ENCODE results near the gene ASB18. TPM values are rescaled to one million over a fixed set of nuclear protein-coding genes. Genes with fewer than 3 reads are reported as not detected.

Gene ASB18
- total and polyA plus RNA-seq, 2 of the 13 experiments (the other 11 are each of a cell fraction or from before 2014, with no cell fraction given): not detected

- no peak for TF ChIP-seq KLF9 (CRISPR knock-in tag; IDR thresholded peaks at IDR 0.05; ENCODE audit: low read depth)
- no peak for TF ChIP-seq DMAP1 (CRISPR knock-in tag; IDR thresholded peaks at IDR 0.05)
- TF ChIP-seq ZNF580 (CRISPR knock-in tag; IDR thresholded peaks at IDR 0.05; ENCODE audit: borderline replicate concordance, low read depth): no peak
Measured at GRCh38 chr2:236184701-236185100, 79.5 kb downstream of the ASB18 start (continued).

DNA sequence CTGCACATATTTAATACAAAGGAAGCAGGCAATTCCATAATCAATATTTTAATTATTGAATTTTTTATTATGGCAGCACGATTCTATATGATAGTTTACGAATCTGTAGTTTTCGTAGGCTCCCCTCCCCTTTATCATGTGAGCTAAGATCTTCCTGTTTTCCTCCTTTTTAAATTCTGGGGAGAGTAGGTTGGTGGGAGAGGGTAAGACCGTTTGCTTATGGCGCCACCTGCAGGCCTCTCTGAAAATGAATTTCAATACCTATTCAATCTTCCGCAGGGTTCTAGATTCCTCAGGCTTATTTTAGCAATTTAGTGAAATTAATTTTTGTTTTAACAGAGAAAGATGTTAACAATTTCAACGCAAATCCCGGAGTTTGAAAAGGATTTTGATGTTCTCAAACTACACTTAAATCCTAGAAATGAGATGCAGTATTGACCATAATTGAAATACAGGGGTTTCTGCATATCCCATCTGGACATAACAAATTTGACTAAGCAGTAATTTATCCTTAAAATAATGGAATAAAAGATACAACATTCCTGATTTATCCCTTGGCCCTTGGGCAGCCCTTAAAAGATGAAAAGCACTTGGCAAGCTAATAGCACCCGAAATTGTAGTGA is 83.3 kb downstream of the ASB18 start:
- Histone ChIP-seq H3K27me3 (ENCODE audit: control insufficient read depth in 1 of 2, insufficient read depth in 2 of 2, low read length in 2 of 2) (peaks cover 0 to 34% of the 10 kb centered on the region in 2 experiments; a peak in 3 of 5 replicates), H3K4me2 (ENCODE audit: low read depth, low read length) (no peak overlapping the region), H3K27ac (ENCODE audit: extremely low read length, insufficient read depth, low read length) (no peak overlapping the region), H3K4me3 (replicated peaks in 1 of 3; ENCODE audit: insufficient read depth in 1 of 3, low read depth in 2 of 3, low read length in 3 of 3) (no peak overlapping the region), H3K4me1 (ENCODE audit: insufficient read depth, low read length) (0 out of 2 replicates have a peak, but pooled peaks cover 9% of the 10 kb centered on the region), H4K20me1 (ENCODE audit: insufficient read depth, low read length) (no peaks in the 10 kb centered on the region; the same call in 1 of the 2 replicates), H3K79me2 (ENCODE audit: insufficient read depth, low read length) (no peaks in the 10 kb centered on the region), H3K9ac (ENCODE audit: insufficient read depth, low read depth, low read length) (no peak overlapping the region), H2AFZ (ENCODE audit: low read length) (no peak overlapping the region), H3K36me3 (replicated peaks in 1 of 2; ENCODE audit: control insufficient read depth in 1 of 2, insufficient read depth in 2 of 2, low read length in 2 of 2) (no peaks in the 10 kb centered on the region), H3K9me3 (ENCODE audit: low read length) (no peaks in the 10 kb centered on the region)
- 4% methylated on average over 9 of the region's 9 CpGs for WGBS (ENCODE audit: low lambda C conversion rate)
- POLR2A ChIA-PET: no interaction called here
- peak; percentile 67 for FAIRE-seq
- peak; percentile 28; the same call in 2 of the 3 replicates for ATAC-seq
- BruUV-seq (replicated peaks): no TSS peak
- intact Hi-C loops (cut with micrococcal nuclease; ENCODE audit: unreplicated experiment) (loop anchor here (1.0 kb wide), 3 partner anchors 245 to 415 kb away; no protein-coding TSS in a partner anchor), in situ Hi-C loops (cut with HindIII; ENCODE audit: extremely low pct_ligation_motif_present, low pct_unique_long_range_greater_than_20kb) (no loop called here)
- peak; percentile 60 for DNase-seq (ENCODE audit: low spot score)
- CTCF ChIA-PET (ENCODE audit: low intra/inter-chr PET ratio, low total read pairs): interaction anchor here (0.7 to 3.6 kb wide), 7 partner anchors 37 to 415 kb away, joined by 3 to 39 read pairs (median 6); no protein-coding TSS in a partner anchor
- no peak for TF ChIP-seq REL (CRISPR knock-in tag; conservative IDR thresholded peaks at IDR 0.05)
- no peak for TF ChIP-seq KDM4B (CRISPR knock-in tag; IDR thresholded peaks at IDR 0.05)
- TF ChIP-seq, protein P1, sequence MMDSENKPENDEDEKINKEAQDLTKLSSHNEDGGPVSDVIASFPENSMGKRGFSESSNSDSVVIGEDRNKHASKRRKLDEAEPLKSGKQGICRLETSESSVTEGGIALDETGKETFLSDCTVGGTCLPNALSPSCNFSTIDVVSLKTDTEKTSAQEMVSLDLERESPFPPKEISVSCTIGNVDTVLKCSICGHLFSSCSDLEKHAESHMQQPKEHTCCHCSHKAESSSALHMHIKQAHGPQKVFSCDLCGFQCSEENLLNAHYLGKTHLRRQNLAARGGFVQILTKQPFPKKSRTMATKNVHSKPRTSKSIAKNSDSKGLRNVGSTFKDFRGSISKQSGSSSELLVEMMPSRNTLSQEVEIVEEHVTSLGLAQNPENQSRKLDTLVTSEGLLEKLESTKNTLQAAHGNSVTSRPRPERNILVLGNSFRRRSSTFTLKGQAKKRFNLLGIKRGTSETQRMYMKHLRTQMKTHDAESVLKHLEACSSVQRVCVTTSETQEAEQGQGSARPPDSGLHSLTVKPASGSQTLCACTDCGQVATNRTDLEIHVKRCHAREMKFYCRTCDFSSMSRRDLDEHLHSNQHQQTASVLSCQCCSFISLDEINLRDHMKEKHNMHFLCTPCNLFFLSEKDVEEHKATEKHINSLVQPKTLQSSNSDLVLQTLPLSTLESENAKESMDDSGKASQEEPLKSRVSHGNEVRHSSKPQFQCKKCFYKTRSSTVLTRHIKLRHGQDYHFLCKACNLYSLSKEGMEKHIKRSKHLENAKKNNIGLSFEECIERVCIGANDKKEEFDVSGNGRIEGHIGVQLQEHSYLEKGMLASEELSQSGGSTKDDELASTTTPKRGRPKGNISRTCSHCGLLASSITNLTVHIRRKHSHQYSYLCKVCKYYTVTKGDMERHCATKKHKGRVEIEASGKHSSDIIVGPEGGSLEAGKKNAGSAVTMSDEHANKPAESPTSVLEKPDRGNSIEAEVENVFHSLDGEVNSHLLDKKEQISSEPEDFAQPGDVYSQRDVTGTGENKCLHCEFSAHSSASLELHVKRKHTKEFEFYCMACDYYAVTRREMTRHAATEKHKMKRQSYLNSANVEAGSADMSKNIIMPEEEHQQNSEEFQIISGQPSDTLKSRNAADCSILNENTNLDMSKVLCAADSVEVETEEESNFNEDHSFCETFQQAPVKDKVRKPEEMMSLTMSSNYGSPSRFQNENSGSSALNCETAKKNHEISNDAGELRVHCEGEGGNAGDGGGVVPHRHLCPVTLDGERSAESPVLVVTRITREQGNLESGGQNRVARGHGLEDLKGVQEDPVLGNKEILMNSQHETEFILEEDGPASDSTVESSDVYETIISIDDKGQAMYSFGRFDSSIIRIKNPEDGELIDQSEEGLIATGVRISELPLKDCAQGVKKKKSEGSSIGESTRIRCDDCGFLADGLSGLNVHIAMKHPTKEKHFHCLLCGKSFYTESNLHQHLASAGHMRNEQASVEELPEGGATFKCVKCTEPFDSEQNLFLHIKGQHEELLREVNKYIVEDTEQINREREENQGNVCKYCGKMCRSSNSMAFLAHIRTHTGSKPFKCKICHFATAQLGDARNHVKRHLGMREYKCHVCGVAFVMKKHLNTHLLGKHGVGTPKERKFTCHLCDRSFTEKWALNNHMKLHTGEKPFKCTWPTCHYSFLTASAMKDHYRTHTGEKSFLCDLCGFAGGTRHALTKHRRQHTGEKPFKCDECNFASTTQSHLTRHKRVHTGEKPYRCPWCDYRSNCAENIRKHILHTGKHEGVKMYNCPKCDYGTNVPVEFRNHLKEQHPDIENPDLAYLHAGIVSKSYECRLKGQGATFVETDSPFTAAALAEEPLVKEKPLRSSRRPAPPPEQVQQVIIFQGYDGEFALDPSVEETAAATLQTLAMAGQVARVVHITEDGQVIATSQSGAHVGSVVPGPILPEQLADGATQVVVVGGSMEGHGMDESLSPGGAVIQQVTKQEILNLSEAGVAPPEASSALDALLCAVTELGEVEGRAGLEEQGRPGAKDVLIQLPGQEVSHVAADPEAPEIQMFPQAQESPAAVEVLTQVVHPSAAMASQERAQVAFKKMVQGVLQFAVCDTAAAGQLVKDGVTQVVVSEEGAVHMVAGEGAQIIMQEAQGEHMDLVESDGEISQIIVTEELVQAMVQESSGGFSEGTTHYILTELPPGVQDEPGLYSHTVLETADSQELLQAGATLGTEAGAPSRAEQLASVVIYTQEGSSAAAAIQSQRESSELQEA (CRISPR knock-in tag; IDR thresholded peaks at IDR 0.05; ENCODE audit: not compliant biosample characterization): no peak
- no peak for TF ChIP-seq ARID3A (IDR thresholded peaks at IDR 0.05; ENCODE audit: low read depth, low read length)
- TF ChIP-seq CENPBD1 (CRISPR knock-in tag; IDR thresholded peaks at IDR 0.05; ENCODE audit: borderline replicate concordance, low read depth): no peak
- TF ChIP-seq NRL (CRISPR knock-in tag; IDR thresholded peaks at IDR 0.05; ENCODE audit: borderline replicate concordance): no peak
- TF ChIP-seq ZKSCAN8 (CRISPR knock-in tag; IDR thresholded peaks at IDR 0.05; ENCODE audit: borderline replicate concordance): no peak
- no peak for TF ChIP-seq ZNF317 (CRISPR knock-in tag; IDR thresholded peaks at IDR 0.05)
- TF ChIP-seq RCOR2 (CRISPR knock-in tag; IDR thresholded peaks at IDR 0.05): 0 out of 2 replicates have a peak, but pooled peaks have one; percentile 26
